NCI-H1105 (cell line): ENCODE data around the gene PPM1F.

Source experiments
- DNase-seq: peaks from one replicate; lab custom pipeline; 2025; lab: John Stamatoyannopoulos, UW

Gene PPM1F, protein sequence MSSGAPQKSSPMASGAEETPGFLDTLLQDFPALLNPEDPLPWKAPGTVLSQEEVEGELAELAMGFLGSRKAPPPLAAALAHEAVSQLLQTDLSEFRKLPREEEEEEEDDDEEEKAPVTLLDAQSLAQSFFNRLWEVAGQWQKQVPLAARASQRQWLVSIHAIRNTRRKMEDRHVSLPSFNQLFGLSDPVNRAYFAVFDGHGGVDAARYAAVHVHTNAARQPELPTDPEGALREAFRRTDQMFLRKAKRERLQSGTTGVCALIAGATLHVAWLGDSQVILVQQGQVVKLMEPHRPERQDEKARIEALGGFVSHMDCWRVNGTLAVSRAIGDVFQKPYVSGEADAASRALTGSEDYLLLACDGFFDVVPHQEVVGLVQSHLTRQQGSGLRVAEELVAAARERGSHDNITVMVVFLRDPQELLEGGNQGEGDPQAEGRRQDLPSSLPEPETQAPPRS

DNA sequence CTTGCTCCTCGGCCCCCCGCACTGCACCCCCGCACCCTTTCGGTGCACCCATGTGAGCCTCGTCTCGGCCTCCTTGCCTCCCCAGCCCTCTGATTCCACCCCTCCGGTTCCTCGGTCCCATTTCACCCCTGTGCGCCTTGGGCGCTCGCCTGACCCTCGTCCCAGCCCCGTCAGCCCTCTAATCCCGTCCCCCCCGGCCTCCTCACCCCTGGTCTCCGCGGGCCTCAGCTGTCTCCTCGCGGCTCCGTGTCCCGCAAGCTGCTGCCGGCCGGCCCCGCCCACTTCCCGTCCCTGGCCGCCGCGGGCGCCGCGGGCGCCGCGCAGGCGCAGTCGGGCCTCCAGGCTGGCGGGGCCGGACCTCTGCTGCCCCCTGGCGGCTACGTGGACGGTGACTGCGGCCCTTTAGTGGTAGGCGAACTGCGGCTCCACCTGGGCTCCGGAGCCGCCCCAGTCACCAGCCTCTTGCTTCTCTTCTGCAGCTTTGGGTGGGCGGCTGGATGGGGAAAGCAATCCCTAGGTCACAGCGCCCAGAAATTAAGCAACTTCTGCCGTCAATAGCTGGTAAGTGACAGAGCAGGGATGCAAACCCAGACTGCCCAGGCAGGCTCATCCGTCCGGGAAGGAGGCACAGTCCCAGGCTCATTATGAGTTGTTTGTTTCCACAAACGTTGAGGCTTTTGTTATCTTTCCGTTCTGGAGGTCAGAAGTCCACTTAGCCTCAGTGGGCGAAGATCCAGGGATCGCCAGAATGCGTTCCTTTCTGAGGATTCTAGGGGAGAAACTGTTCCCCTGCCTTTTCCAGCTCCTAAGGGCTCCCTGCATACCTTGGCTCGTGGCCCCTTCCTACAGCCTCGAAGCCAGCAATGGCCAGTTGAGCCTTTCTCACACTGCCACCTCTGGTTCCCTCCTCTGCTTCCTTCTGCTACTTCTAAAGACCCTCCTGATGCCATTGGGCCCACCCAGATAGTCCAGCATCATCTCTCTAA is at the start of gene PPM1F:
PPM1F (minus strand) TSS at position 263 of the 986 bp plus-strand sequence. CDS start 6,800 bp downstream, outside the sequence.
- DNase-seq = peak; percentile 72

DNA sequence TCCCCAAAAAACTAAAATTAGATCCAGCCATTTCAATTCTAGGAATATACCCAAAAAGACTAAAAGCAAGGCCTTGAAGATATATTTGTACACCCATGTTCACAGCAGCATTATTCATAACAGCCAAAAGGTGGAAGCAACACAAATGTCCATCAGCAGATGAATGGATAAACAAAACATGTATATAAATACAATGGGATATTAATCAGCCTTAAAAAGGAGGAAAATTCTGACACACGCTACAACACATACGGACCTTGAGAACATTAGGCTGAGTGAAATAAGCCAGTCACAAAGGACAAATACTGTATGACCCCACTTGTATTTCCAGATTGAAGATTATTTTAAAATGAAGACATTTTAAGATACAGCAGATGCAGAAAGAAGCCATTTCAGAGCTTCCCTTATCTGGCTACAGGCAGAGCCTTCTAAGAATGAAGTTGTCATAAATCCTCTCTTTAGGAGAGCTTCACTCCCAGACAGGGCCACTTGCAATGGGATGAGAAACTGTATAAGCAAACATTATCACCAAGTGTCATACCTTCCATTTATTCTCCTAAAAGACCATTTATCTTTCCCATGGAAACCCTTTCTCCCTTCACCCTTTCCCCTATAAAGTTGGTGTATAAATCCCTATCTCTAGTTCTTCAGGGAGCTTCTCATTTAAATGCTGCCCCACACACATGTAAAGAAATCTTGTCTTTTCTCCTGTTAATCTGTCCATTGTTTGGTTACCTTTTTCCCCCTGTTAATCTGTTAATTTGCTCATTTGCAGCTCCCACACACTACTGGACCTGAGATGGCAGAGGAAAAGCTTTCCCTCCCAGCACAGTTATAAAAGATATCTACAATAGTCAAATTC is 49.2 kb upstream of the PPM1F start:
- DNase-seq = no peak

DNA sequence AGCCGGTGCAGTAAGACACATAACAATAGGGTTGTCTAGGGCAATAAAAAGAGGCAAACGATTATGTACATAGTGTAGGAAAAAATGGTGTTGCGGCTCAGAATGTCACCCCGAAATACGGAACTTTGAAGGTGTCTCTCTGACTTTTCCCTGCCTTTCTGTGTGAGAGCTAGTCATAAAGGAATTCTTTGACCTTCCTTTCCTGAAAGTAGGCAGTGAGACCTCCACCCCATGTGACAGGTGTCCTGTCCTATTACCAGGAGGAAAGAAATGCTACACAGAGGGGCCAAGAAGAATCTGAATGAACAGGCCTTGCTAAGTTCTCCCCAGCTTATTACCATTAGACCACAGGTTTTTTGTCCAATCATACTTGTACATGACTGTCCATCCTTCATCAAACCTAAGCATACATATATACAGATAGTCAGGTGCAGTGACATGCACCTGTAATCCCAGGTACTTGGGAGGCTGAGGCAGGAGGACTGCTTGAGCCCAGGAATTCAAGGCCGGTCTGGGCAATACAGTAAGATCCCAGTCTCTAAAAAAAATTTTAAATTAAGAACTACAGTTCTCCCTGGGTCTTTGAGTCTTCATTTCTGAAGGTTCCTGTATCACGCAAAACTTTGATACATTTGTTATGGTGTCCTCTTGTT is 46.1 kb upstream of the PPM1F start:
- no peak for DNase-seq

DNA sequence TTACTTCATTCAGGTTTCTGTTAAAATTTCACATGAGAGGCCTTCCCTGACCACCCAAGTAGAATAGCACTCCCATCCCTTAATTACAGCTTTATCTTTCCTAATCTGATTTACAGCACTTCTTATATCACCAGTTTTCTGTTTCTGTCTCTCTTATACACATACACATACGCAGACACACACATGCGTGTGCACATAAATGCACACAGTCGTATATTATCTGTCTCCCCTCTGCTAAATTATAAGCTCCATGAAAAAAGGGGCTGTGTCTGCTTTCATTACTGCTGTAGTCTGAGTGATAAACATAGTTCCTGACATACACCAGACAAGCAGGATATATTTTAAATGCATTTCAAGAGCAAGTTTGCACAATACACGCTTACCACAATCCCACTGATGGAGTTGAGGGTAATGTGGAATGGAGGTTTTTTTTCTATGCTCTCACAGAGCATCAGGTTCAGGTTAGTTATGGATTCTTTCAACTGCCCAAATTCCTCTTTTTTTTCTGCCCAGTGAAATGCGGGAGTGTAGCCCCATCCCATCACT is 43.6 kb upstream of the PPM1F start:
- no peak for DNase-seq

DNA sequence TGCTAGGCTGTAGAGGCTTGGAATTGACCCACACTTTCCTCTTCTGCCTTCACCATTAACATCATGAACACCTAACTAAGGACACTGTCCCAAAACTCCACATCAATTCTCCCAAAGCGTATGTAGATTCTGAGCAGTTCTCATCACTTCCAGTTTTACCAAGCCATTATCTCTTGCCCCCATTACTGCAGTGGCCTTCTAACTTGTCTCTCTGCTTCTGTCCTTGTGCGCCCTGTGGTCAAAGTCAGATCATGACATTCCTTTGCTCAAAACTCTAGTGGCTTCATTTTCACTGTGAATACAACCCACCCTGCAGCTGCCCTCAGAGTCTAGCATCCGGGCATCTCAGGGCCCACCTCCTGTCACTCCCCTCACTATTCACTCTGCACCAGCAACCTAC is 43.0 kb upstream of the PPM1F start:
- no peak for DNase-seq

DNA sequence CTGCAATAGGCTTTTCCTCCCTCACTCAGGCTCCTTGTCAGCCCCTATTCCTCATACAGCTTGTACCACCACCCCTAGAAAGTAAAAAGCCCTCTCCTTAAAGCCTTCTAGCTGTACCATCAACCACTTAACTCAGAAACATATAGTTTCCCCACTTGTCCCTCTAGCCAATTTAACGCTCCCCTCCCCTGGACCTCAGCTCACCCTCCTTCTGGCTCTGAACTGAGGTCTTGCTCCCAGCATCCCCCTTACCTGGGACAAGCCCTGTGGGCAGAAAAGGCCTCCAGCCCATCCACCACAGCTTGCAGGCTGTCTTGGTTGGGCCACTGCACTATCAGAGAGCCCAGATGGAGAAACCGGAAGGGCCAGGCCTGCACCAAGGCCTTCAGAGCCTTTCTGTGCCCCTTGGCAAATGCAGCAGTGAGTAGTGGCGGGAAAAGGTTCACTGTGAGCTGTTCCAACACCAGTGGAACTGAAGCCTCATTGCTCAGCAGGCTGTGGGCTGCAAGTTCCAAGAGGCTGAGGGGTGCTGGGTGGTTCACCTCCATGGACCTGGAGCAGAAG is 42.3 kb upstream of the PPM1F start:
- no peak for DNase-seq

DNA sequence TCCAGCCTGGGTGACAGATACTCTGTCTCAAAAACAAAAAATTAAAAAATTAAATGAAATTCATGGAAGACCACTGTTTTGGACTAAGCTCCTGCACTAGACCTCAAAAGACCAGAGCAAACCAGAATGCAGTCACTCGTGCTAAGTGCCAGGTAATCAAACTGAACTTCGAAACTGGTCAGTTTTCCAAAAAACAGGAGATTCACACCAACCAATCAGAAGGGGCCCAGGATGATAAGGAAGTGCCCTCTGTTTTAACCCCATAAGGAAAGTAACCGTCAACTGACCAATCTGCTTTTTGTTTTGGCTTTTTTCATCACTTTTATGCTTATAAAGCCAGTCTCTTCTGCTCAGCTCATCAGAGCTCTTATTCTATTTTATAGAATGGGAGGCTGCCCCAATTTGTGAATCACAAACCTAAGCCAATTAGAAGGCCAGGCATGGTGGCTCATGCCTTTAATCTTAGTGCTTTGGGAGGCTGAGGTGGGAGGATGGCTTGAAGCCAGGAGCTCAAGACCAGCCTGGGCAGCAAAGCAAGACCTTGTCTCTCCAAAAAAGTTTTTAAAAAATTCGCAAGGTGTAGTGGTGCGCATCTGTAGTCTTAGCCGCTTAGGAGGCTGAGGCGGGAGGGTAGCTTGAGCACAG is 40.1 kb upstream of the PPM1F start:
- DNase-seq = no peak

DNA sequence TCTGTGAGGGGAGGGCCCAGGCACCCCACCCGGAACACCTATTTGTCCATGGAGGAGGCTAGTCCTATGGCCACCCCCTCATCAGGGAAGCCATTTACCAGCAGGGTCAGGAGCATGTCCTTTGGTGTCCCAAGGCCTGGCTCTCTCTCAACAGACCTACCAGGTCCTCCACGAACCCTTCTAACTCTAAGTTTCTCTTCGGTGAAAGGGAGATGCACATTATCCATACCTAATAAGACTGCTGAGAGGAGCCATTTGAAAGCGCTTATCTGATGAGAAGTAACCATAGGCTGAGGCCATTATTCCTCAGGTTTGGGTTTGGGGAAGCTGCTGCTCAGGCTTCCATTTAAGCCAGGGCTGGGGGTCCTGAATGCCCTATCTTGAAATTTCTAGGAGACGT is 39.1 kb upstream of the PPM1F start:
- DNase-seq = no peak

DNA sequence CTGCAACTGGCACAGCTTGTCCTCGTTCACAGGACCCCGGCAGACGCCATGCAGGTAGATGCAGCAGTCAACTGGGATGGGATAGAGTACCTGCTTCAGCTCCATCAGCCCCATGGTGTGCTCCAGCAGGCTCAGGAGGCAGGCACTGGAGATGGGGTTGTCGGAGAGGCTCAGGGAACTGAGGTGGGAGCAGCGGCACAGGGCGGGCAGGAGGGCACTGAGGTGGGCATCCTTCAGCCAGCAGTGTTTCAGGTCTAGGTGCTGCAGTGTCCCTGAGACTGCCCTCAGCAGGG is 38.6 kb upstream of the PPM1F start:
- no peak for DNase-seq

DNA sequence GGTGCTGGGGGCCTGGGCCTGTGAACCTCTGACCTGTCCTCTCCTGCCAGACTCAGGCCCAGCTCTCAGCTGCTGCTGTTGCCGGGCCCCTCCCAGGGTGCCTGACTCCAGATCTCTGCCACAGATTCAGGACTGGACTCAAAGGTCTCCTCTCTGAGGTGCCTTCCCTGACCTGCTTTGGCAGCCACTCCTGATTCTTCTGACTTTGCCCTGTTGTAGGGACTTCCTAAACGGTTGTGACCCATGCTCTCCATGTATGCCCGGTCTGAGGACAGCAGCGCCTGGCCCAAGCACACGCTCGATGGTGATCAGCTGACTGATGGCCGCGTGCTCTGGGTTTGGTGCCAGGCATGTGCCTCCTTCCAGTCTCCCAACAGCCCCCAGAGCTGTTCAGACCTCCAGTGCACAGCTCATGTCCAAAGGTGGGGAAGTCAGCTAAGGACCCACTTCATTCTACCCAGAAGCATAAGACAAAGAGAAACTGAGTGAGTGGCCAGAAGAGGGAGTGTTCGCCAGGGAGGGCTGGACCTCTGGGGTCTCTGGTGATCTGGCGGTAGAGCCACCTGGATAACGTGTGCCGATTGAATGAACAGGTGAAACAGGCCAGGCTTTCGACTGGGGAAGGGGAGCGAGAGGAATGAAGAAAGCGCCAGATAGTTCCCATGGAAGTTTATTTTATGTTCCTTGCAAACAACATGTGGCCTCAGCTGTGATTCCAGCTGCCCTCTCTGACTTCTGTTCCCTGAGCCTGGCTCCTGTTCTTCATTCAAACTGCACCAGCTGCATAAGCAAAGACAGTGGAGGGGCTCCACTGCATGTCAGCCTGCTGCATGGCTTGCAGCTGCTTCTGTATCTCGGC is 38.0 kb upstream of the PPM1F start:
- no peak for DNase-seq

DNA sequence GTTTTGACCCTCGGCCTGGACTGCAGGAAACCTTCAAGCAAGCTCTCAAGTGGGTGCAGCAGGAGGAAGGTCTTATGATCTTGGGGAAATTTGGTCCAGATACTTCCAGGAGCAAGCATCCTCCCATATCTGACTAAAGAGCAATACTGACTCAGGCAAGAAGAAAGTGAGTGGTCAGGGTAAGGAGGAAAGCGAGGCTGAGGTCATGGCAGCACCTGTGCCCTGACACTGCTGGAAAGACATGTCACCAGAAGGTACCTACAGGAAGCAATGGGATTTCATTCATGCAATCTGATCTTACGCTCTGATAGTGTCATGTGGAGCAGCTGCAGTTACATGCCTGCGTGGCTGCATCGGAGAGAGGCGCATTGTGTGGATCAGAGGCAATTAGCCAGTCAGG is 36.4 kb upstream of the PPM1F start:
- DNase-seq = no peak

DNA sequence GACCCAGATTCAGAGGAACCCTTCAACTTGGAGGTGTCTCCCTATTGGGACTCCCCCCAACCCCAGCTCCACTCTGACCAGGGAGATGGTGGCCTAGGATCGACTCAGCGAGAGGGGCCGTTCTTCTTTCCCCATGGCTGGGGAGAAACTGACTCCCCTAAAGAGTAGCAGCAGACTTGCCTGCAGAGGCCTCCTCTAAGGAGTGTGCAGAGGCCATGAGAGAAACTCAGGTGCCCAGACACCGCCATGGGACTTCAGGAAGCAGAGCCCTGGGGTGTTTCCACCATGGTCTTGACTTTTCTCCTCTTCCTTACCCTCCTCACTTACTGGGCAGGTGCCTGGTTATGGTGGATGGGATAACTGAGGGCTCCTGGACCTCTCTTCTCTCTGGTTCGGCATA is 32.6 kb upstream of the PPM1F start:
- no peak for DNase-seq

DNA sequence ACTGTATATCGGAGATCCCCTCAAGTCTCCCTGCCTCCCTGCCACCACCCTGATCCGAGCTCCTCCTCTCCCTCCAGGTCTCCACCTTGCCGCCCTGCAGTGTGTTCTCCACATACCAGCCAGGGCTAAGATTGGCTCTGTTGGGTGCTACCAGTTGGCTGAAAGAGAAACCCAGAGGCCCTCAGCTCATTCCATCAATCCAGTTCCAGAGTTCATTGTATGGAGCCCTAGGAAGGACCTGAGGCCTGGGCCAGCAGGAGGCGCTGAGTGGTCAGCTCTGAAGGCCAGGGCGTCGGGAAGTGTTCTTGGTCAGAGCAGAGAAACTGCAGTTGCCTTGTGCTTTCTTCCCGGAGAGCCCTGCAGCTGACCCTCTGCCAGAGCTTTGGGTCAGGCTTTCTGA is 32.1 kb upstream of the PPM1F start:
- no peak for DNase-seq

DNA sequence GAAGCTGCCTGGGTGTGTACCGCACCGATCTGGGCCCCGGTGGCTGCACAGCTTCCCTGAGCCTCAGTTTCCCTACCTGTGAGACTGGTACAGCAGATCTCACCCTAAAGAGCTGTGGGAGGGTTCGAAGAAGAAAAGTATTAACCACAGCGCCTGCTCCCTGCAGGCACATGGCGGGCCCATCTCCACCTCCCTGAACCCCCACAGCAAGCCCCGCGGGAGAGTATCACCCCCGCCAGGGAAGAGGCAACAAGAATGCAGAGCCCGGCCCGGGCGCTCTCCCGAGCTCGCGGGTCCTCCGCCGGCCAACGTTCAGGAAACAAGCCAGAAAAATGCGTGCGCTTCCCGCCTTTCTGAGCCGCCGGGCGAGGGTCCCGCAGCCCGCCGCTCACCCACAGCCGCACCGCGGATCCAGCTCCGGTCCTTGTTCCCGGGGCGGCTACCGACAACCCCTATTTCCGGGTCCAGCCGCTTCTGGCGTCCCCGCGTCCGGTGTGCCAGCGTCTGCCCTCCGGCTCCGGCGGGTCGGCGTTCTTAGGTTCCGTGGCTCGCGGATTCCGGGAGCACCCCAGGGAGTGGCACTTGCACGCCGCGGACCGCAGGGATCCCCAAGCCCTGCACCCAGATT is 29.8 kb upstream of the PPM1F start, which contains the start of gene TOP3B:
TOP3B (minus strand) TSS at position 450 of the 628 bp plus-strand sequence. CDS start 7,078 bp downstream, outside the sequence.
- DNase-seq = peak; percentile 70

DNA sequence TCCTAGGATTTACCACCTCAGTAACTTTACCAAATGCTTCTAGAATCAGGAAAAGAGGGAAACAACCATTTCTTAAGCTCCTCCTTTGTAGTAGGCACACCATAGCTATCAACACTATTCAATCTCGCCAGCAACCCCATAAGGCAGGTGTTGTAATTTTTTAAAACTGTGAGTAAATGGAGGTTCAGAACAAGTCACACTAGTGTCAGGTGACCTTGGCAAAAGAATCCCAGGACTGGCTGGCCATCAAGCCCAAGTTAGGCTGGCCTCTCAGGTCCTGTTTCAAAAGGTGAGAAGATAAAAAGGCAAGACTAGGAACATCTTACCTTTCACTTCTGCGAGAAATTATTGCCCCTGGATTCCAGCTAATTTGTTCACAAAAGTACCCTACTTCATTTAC is 29.2 kb upstream of the PPM1F start:
- DNase-seq = no peak

DNA sequence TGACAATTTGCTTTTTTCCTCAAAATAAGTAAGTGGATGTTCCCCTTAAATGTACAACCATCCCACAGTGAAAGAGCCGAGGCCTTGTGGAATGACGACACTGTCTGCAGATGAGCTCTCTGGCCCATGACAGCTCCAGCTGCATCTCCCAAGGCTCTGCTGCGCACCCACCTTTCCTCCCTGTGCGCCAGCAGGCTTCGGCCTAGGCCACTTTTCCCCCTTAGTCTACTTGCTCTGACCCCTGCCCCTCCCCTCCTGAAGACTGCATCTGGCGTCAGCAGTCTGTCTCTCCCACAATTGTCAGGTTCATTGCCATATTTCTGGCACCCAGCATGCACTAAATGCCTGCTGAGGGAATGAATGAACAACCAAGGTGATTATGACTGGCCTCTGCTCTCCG is 27.9 kb upstream of the PPM1F start:
- DNase-seq = no peak

DNA sequence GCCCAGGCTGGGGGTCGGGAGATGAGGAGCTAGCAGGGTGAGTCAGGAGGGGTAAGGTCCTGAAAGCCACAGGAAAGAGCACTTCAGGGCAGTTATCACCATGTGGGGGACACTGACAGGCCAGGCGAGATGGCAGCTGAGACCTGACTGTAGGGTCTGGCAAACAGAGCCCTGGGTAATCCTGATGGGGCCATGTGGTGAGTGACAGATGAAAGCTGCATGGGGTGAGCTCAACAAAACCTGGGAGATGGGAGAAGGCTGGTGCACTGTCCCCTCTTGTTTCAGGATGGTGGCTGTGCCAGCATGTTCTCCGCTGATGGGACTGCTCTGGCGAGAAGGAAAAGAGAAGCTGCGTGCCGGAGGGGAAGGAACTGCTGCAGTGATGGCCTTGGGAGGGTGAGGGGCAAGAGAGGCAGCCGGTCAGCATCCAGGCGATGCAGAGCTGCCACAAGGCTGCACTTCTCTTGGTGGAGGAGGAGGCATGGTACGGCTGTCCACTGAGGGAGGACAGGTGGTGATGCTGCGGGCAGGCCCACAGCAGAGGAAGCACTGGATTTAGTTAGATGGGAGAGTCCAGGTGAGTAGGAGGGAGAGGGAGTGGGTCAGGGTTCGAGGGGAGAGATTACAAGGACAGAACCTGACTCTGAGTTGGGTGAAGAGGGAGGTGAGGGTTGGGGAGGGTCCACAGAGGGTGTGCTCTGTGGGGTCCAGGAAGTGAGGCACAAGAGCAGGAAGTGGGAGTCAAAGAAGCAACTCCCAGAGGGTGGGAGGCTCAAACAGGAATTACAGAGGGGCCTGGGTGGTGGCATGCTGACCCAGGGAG is 26.1 kb upstream of the PPM1F start:
- DNase-seq = no peak

DNA sequence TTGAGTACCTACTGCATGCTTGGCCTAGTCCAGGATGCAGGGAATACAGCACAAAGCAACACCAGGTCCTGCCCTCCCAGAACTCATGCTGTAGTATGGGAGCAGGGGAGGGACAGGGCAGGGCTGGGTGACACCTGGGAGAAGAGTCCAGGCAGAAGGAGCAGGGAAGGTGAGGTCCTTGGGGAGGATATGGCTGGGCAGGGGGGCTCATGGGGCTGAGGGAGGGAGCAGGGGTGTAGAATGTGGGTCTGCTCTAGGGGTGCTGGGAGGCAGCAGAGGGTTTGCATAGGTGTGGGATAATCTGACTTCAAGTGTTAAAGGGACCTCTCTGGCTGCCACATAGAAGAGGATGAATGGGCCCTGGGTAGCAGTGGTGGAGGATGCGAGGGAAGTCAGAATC is 25.2 kb upstream of the PPM1F start:
- DNase-seq = no peak
